Spleen (tissue), 7 donors: ENCODE measurements around the gene RORB.

Experiments
- POLR2A ChIP-seq, 3 donors: fragments of 450-650 bp; IDR thresholded peaks; one replicate each; pipeline ENCODE4 v1.5.1; 2017; ENCODE audit warnings: antibody characterized with exemption in 3 of 3, mild to moderate bottlenecking in 1 of 3
- POLR2AphosphoS5 ChIP-seq, 3 donors: sonication (generic); formaldehyde crosslinking; IDR thresholded peaks; one replicate each; pipeline ENCODE4 v1.5.1; 2017; ENCODE audit warnings: antibody characterized with exemption in 3 of 3
- TF ChIP-seq, protein P1 (sequence below), 11 experiments: fragments of 200-600 bp in 7 of 11; fragments of 450-650 bp in 4 of 11; sonication (generic) in 4 of 11; IDR thresholded peaks in 8 of 11; conservative IDR thresholded peaks in 3 of 11; 1 replicate in 7 of 11; 2 replicates in 4 of 11; pipeline versions ENCODE4 v1.4.0 to v1.8.0; 2016 to 2021; ENCODE audit warnings: antibody characterized with exemption in 11 of 11, inconsistent platforms in 4 of 11, mild to moderate bottlenecking in 1 of 11
- donor health status: DM: no; HTN: no; CAD: no; lungs with moderate emphysema.
- donor health status: DM: no; HTN: no; CAD: no.
- donor health status: DM: no; HTN: no; CAD: no.

DNA sequence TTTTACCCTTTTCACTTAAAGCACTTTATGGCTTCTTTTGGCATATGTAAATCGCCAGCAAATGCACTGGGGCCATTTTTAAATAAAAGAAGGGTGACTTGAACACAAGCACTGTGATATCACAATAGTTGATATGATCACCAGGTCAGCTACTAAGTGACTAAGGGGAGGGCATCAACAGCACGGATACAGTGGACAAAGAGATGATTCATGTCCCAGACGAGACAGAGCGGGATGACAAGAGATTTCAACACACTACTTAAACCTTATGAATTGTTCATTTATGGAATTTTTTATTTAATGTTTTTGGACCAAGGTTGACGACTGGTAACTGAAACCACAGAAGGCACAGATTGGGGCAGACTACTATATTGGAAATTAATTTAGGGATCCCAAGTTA is 54.1 kb downstream of the RORB start:
- TF ChIP-seq POLR2A (IDR thresholded peaks at IDR 0.05) (no peak), POLR2AphosphoS5 (IDR thresholded peaks at IDR 0.05) (no peak)
- TF ChIP-seq, protein P1, sequence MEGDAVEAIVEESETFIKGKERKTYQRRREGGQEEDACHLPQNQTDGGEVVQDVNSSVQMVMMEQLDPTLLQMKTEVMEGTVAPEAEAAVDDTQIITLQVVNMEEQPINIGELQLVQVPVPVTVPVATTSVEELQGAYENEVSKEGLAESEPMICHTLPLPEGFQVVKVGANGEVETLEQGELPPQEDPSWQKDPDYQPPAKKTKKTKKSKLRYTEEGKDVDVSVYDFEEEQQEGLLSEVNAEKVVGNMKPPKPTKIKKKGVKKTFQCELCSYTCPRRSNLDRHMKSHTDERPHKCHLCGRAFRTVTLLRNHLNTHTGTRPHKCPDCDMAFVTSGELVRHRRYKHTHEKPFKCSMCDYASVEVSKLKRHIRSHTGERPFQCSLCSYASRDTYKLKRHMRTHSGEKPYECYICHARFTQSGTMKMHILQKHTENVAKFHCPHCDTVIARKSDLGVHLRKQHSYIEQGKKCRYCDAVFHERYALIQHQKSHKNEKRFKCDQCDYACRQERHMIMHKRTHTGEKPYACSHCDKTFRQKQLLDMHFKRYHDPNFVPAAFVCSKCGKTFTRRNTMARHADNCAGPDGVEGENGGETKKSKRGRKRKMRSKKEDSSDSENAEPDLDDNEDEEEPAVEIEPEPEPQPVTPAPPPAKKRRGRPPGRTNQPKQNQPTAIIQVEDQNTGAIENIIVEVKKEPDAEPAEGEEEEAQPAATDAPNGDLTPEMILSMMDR (IDR thresholded peaks at IDR 0.05 in 8 of 11, conservative IDR thresholded peaks at IDR 0.05 in 3 of 11): no peak
